ENCODE results near the gene CTSW. TPM values are rescaled to one million over a fixed set of nuclear protein-coding genes. Genes with fewer than 3 reads are reported as not detected.

CTSW gene
- total RNA-seq, 1 experiment from 2014 or later: 0.11 TPM

DNA sequence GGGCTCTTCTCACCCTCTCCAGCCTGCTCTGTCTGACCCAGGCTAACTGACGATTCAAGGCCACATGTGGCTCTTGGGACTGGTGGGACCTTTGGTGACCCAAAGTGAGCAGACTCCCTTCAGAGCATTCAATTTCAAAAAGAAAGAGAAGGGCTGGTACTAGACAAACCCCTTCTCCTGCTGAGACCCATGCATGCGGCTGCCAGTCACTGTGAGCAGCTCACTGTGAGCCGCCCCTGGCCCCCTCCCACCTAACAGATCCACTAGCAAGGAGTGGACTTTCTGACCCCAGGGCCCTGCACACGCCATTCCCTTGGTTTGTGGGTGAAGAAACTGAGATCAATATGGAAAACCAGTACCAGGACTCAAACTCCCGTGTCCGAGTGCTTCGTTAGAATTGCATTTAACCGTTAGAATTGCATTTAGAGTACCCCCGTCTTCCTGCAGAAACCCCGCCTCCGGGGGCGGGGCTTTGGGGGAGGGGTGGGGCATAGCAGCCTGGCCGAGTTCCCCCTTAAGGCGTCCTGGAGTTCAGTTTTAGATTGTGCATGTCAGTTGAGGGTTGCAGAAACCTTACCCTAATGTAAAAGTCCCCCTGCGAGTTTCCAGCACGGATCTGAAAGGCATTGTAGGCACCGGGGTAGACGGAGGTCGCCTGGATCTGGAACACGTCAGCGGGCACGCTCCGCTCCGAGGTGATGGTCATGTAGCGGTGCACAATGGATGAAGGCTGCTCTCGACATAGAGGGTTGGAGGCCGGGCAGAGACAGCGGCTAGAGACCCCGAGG is 12.2 kb upstream of the CTSW start:
- no peak for DNase-seq (ENCODE audit: low read depth)

DNA sequence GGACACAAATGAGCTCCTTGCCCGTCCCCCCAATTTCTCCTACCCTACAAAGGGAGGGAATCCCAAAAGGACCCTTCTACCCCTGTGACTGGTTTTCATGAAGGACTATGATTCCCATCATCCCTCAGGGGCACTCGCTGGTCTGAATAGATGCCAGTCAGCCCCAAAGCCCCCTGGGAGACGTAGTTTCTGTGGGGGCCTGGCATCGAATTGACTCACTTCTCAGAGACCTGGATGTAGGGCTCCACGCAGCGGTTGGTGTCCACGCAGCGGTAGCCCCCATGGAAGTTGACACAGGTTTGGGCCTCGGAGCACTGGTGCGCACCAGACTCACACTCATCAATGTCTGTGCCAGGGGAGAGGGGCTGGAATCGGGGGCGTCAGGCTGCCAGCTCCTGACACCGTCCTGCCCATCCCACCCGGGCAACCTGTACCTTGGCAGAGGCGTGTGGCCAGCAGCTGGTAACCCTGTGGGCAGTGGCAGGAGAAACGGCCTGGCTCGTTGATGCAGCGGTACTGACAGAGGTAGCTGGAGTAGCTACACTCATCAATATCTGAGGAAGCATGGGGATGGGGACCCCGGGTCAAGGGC is 11.5 kb upstream of the CTSW start:
- no peak for DNase-seq (ENCODE audit: low read depth)

DNA sequence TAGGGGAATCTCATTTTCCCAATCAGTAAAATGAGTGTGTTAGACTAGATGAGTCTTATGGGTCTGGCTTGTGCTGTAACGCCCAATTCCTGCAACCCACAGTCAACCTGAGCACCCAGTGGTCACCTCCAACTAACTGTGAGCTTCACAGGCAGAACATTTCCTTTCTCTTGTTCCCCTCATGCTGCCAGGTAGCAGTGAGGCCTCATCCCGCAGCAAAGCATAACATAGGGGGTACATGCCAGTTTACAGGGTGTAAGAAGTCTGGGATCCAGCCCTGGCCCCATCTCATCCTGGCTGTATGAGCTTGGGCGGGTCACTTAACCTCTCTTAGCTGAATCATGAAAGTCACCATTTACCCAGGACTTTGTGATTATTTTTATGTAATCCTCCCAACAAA is 10.7 kb upstream of the CTSW start:
- no peak for DNase-seq (ENCODE audit: low read depth)

DNA sequence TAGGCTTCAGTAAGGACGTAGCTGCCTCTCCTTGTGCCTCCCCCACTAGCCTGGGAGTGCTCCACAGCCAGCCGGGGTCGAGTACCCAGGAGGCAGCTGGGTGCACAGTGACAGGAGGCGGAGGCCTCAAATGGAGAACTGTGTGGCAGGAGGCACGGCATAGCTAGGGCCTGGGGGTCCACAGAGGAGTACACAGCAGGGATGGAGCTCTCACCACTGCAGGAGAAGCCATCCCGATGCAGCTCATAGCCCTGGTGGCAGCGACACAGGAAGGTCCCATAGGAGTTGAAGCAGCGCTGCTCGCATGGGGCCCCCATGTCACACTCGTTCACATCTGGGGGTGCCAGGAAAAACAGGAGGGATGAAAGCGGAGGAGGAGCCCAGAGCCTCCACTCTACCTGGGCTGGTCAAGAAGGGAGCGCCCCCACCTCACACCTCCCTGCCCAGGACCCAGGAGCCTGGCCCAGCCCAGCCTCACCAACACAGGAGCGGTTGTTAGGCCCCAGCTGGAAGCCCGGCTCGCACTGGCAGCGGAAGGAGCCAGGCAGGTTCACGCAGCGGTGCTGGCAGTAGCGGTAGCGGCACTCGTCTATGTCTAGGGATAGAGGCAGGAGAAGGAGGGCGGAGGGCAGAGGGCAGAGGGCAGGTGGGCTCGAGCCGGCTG is 9.9 kb upstream of the CTSW start:
- no peak for DNase-seq (ENCODE audit: low read depth)

DNA sequence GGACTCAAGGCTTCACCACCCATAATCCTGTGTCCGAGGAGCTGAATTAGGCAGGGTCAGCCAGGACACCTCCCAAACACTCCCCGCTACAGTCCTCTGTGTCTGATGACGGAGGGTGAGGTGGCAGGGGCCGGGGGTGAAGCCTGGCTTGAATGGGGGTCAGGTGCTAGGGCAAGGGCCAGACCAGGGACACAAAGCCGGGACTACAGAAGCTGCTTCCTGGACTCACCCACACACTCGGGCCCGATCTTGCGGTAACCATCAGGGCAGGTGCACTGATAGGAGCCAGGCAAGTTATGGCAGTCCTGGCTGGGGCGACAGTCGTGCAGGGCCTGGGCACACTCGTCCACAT is 9.4 kb upstream of the CTSW start:
- no peak for DNase-seq (ENCODE audit: low read depth)

DNA sequence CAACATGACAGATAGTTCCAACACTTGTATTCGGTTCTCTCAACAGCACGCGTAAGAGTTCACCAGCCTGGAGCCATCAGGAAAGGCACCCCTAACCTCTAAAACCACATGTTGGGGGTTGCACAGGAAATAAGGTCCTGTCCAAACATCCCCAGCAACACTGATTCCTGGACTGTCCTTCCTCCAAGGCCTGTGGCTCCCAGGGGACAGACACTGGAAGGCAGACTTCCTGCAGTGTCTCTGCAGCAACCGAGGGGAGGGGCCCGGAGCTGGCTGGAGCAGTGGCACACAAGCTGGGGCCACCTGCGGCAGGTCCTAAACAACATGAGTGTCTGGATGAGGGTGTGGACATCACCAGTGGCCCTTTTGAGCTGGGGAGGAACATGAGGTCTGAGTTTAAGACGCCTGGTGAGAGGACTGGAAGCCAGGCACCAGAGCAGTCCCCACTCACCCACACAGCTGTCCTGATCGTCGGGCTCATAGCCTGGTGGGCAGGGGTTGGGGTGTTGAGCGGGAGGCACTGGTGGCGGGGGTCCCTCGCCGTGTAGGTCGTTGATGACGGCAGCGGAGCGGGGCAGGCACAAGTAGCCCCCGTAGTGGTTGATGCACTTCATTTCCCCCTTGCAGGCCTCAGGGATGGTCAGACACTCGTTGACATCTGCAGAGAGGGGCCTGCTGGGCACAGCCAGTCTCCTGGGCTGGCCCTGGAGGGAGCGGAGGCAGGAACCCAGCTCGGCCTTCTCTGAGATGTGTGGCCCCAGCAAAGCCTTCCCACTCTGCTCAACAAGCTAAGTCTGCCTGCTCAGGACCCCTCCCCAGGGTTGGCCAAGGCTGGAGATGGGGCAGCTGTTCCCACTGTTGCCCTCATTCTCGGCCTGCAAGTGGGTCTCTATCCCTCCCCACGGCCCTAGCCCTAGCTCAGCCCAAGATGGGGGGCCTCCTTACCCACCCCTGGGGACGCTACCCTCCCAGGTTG is 8.6 kb upstream of the CTSW start:
- DNase-seq (ENCODE audit: low read depth): no peak

DNA sequence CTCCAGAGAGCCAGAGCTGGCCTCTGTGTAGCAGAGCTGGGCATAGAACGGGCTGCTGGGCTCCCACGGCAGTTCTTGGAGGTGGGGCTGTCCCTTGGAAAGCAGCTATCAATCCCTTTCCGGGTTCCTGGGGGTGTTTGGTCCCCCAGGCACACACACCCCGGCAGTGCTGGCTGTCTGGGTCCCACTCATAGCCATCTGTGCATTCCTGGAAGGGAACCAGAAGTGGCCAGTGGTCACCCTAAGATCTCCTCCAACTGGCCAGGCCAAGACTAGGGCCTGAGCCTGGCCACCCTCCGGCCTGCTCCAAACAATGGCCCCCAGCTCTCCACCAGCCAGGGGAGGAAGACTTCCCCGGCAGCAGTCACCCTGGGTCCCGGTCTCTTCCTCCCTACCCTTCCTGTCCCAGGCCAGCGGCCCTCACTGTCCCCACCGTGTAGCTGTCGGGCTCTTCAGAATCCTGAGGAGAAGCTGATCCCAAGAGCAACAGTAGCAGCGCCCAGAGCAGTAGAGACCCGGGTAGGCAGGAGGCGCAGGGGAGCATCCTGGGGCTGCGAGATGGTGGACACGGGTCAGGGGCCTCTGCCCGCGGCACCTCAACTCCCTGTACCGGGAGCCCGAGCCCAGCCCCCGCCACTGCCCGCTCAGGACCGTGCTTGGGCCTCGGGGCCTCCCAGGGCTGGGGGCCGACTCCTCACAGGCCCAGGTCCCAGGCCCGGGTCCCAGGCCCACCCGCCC is 7.7 kb upstream of the CTSW start:
- no peak for DNase-seq (ENCODE audit: low read depth)

DNA sequence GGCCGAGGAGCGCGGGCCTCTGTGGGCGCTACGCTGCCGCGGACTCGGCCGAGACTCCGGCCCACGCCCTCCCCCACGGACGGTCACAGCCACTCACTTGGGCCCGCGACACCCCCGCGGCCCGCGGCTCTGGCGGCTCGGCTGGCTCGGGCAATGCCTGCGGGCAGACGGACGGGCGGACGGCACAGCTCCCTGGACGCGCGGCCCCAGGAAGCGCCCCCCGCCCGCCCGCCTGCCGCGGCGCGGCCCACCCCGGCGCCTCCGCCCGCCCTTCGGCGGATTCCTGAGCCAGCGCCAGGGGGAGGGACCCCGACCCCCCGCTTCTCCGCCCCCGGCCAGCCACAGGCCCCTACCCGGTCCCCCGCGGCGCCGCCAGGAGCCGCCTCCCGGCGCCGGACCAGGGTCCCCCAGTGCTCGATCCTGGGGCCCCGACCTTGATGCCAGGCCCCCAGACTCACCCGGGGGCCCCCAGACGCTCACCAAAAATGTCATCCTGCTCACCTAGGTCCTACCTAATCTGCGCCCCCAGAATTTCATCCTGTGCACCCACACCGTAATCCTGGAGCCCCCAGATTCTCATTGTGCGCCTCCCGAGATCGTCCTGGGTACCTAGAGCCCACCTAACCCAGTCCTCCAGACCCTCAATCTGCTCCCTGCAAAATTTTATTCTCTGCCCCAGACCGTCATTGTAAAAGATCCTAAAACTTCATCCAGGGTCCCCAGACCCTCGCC is 6.9 kb upstream of the CTSW start, which contains the start of gene EFEMP2:
TSS of gene EFEMP2 (minus strand) at position 215 of the 732 bp plus-strand sequence. CDS start 446 bp downstream, outside the sequence.
- peak; percentile 47 for DNase-seq (ENCODE audit: low read depth)

DNA sequence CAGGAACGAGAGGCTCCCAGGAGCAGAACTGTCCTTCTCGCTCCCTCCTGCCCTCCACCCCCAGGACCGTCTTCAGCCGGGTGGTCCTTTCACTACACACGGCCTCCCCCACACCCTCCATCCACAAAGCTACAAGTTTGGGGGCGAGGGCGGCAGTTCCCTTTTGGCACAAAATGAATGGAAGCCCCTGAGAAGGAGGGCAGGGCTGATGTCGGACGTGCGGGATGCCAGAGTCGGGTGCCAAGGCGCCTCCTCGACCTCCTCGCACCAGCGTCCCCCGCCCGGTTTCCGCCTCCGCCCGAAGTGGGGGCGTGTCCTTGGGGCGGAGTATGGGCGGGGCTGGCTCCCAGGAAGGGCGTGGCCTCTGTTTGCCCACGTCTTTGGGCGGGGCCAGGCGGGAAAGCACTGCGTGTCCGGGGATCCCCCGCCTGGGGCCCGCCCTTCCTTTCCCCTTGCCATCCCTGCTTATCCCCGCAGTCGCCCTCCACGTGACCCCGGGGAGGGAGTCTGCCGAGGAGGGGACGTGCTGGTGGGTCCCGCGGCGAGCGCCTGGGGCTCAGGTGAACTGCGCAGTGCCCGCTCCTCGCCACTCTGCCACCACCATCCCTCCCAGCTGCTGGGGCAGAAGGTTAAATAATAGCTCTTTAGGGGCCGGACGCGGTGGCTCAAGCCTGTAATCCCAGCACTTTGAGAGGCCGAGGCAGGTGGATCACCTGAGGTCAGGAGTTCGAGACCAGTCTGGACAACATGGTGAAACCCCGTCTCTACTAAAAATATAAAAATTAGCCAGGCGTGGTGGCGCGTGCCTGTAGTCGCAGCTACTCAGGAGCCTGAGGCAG is 6.1 kb upstream of the CTSW start:
- peak; percentile 95 for DNase-seq (ENCODE audit: low read depth)

DNA sequence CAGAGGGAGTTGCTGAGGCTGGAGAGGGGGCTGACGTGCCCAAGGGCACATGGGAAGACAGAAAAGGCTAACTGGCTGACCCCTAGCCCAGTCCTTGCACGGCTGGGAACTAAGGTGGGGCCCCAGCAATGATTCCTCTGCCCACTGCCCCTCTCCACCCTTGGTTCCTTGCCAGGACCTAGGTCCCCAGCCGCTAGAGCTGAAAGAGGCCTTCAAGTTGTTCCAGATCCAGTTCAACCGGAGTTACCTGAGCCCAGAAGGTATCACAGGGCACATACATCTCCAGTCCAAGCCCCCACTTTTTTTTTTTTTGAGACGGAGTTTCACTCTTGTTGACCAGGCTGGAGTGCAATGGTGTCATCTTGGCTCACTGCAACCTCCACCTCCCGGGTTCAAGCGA is 390 bp downstream of the CTSW start:
- no peak for DNase-seq (ENCODE audit: low read depth)

DNA sequence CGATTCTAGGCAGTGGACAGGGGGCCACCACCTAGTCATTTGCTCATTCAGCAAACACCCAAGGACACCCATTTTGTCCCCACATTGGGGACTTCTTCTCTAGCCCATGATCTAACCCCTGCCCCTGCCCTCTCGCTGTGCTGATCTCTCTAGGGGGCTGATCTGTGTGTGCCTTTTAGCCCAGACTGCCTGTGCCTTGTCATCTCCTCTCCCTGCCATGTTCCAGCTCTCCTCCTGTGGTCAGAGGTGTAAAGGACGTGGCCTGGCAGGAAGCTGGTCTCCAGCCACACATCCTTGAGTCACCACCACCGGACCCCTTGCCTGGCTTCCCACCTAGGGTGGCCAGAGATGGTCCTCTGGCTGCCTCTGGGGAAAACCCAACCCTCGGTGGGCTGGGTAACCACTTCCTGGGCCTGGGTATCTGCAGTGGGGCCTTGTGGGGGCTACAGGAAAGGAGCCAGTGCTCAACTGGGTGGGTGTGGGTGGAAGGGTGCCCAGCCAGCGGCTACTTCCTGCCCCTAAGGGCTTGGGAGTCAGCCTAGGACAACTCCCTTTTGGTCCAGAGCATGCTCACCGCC is 1.3 kb downstream of the CTSW start:
- no peak for DNase-seq (ENCODE audit: low read depth)

DNA sequence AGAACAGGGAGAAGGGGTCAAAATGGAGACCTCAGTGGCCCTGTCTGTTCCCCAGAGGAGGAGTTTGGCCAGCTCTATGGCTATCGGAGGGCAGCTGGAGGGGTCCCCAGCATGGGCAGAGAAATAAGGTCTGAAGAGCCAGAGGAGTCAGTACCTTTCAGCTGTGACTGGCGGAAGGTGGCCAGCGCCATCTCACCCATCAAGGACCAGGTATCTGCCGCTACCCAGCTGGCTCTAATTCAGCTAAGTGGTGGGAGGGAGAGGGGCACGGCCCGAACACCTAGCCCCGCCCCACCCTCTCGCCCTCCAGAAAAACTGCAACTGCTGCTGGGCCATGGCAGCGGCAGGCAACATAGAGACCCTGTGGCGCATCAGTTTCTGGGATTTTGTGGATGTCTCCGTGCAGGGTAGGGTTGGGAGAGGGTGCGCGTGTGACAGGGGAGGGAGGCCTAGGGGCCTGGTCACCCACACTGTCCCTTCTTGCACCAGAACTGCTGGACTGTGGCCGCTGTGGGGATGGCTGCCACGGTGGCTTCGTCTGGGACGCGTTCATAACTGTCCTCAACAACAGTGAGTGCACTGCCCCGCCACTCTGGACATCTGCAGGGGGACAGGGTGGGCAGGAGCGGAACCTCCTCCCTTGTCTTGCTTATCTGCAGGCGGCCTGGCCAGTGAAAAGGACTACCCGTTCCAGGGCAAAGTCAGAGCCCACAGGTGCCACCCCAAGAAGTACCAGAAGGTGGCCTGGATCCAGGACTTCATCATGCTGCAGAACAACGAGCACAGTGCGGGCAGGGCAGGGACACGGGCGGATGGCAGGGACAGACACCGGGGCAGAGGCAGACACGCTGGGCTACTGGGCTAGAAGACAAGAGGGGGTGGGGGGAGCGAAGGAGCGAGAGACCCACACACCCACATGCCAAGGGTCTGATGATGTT is 2.8 kb downstream of the CTSW start:
- DNase-seq (ENCODE audit: low read depth): no peak

DNA sequence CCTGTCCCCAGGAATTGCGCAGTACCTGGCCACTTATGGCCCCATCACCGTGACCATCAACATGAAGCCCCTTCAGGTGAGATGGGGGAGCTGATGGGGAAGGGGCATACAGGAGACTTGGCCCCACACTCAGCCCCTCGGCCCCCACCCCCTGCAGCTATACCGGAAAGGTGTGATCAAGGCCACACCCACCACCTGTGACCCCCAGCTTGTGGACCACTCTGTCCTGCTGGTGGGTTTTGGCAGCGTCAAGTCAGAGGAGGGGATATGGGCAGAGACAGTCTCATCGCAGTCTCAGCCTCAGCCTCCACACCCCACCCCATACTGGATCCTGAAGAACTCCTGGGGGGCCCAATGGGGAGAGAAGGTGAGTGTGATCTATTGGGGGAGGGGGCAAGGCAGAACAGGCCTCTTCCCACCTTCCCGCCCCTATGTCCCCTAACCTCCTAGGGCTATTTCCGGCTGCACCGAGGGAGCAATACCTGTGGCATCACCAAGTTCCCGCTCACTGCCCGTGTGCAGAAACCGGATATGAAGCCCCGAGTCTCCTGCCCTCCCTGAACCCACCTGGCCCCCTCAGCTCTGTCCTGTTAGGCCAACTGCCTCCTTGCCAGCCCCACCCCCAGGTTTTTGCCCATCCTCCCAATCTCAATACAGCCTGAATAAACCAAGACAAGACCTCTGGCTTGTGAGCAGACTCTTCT is 3.6 kb downstream of the CTSW start:
- no peak for DNase-seq (ENCODE audit: low read depth)

DNA sequence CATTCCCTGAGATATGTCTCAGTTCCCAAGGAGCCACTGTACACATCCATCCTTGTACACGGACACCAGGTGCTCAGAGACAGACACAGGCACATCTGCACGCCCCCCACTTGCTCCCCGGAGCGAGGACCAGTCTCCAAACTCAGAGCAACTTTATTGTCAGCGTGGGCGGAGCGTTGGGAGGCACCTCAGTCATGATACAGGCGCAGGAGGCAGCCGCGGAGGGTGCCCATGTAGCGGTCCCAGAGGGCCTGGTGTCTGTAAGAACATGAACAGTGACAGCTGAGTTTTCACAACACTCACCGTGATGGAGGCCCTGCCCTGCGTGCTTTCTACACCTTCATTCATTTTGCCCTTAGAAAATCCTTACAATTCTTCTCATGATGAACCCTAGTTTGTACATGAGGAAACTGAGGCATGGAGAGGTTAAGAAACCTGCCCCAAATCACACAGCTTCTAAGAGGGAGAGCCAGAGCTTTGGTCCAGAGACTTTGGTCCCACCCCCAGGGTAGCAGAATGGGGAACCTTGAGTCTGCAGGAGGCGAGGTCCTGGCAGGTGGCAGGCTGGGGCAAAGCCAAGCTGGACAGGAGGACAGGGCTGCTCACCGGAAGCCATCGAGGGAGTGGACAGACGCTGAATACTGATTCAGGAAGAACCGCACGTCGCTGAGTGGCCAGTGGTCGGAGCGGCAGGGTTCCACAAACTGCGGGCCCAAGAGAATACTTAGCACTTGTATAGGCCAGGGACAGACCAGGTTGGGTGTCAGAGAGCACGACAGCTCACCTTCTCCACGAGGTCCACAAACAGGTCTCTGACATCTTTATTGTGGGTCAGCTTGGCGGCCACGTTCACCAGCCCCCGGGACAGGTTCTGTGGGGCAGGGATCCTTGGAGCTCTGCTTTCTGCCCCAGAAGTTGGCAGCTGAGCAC is 4.4 kb downstream of the CTSW start:
- no peak for DNase-seq (ENCODE audit: low read depth)

DNA sequence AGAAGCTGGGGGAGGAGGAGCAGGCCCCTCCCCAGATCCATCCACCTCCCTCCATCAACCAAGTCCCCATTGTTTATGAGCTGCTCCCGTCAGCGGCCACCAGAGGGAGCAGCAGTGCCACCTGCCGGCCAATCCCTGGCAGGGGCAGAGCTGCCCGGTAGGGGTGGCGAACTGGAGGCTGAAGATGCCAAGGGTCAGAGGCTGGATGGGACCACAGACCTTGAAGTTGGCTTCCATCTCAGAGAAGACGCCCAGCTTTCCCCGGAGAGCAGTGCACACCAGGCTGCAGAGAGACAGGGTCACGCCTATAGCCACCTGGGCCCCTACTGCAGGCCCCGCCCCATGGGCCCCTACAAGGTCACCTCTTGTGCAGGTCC is 5.1 kb downstream of the CTSW start:
- DNase-seq (ENCODE audit: low read depth): peak; percentile 77

DNA sequence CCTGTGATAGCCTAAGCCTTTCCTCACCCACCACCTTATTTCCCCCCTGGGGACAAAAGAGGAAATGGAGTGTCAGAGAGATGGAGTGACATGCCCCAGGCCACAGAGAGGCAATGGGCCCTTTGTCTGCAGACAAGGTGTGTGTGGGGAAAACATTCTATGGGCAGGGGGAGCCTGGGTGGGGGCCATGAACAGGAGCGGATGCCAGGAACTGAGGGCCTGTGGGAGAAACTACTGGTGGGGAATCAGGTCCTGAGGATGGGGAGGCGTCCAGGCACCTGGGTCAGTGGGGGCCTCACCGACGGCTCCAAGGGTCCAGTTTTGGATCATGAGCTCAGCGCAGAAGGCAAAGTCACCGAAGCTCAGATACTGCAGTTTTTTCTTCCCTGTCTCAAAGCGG is 5.6 kb downstream of the CTSW start:
- no peak for DNase-seq (ENCODE audit: low read depth)

Measured in Daoy (cell line).